Ovary (tissue), 9 donors: ENCODE data around the gene FBXL15. TPM values are rescaled to one million over a fixed set of nuclear protein-coding genes. Genes with fewer than 3 reads are reported as not detected.
A peak's percentile ranks its signal among the peaks of the same experiment; 100 is the strongest.

Experiments used
- DNase-seq, 5 donors: peaks; one replicate each; pipeline ENCODE4 v3.0.0-alpha.2; 2019 to 2020
- H3K27ac ChIP-seq, 2 donors: fragments of 200-600 bp; one replicate each; pipeline versions ENCODE4 v1.5.1 to v1.8.0; 2019 to 2022
- H3K27me3 ChIP-seq: fragments of 200-600 bp; one replicate; pipeline ENCODE4 v1.8.0; 2022
- H3K36me3 ChIP-seq: fragments of 200-600 bp; sonication (generic); one replicate; pipeline ENCODE4 v1.5.1; 2019
- H3K4me1 ChIP-seq: one replicate; pipeline ENCODE4 v1.8.1; 2013; ENCODE audit warnings: mild to moderate bottlenecking, moderate library complexity; ENCODE audit not compliant: insufficient read depth
- H3K4me3 ChIP-seq: fragments of 200-600 bp; sonication (generic); one replicate; pipeline ENCODE4 v1.5.1; 2017
- H3K9me3 ChIP-seq, 2 donors: fragments of 200-600 bp in 1 of 2; sonication (generic) in 1 of 2; one replicate each; pipeline versions ENCODE4 v1.5.1 to v1.8.1; 2013 to 2019; ENCODE audit warnings: mild to moderate bottlenecking in 1 of 2, moderate library complexity in 1 of 2
- CTCF ChIP-seq, 3 donors: fragments of 450-650 bp in 2 of 3; fragments of 200-600 bp in 1 of 3; IDR thresholded peaks; one replicate each; pipeline versions ENCODE4 v1.5.1 to v1.8.0; 2016 to 2022; ENCODE audit warnings: antibody characterized with exemption in 3 of 3, mild to moderate bottlenecking in 1 of 3
- EP300 ChIP-seq: sonication (generic); formaldehyde crosslinking; IDR thresholded peaks from one replicate; pipeline ENCODE4 v1.6.1; 2017; ENCODE audit warnings: antibody characterized with exemption
- POLR2A ChIP-seq: fragments of 450-650 bp; IDR thresholded peaks from one replicate; pipeline ENCODE4 v1.6.1; 2017; ENCODE audit warnings: antibody characterized with exemption, mild to moderate bottlenecking, moderate library complexity
- WGBS, 3 donors: extraction: QIAGEN DNeasy Blood & Tissue Kit in 1 of 3; methylation state at CpG; one replicate each; pipeline versions ENCODE4 v1.1.5 to v1.1.7; 2013 to 2017; 5-methylcytosine and 5-hydroxymethylcytosine counted together
- intact Hi-C, 4 donors: fragments of 100-400 bp; cut with DNase I; formaldehyde crosslinking; loops; one replicate each; pipeline versions ENCODE4 v1.11.0 to v1.15.1; 2022 to 2023
- polyA plus RNA-seq, 2 donors: library from polyadenylated mRNA; stranded (reverse); fragments of 200-250 nt in 1 of 2; fragments of 350-450 nt in 1 of 2; fragmentation: Illumina TruSeq in 1 of 2; extraction: RNeasy Lipid Tissue Mini Kit (QIAGEN cat#74804) in 1 of 2; gene quantifications; one replicate each; pipeline ENCODE4 v1.2.3, GENCODE V29; 2013 to 2014
- total RNA-seq, 7 donors: library from RNA; depleted of rRNA in 2 of 7; stranded (reverse); fragments of >200 nt in 2 of 7; fragmentation: NEBNext Ultra II Directional in 3 of 7; extraction: Animal tissue kit (Norgen Biotek cat#: 25700) in 3 of 7; gene quantifications; one replicate each; pipeline versions ENCODE4 v1.1.0 to v1.2.4, GENCODE V29; 2016 to 2023
- donor health status: DM: no; HTN: no; CAD: no; lungs with moderate emphysema.
- donor health status: DM: no; HTN: no; CAD: no.
- donor health status: Bipolar disorder and iron deficiency.
- donor health status: DM: yes; HTN: yes; CAD: no.
- donor health status: DM: no; HTN: no; CAD: no.
- donor health status: DM: yes; HTN: yes; CAD: no.

The FBXL15 gene
- total and polyA plus RNA-seq, 9 donors: 0.25 to 31.1 (median 19.2) TPM

GRCh38 chr10:102455893-102456471, 35.3 kb downstream of the FBXL15 start:
- H3K4me3 ChIP-seq: no peak overlapping the region
- H3K36me3 ChIP-seq: no peaks in the 10 kb centered on the region
- H3K4me1 ChIP-seq: peaks cover 7% of the 10 kb centered on the region
- DNase-seq: no peak
- no peak overlapping the region for H3K27ac ChIP-seq
- no peaks in the 10 kb centered on the region for H3K9me3 ChIP-seq
- intact Hi-C loops: no loop called here
- TF ChIP-seq CTCF (IDR thresholded peaks at IDR 0.05): no peak
- TF ChIP-seq EP300: no peak
- no peak for TF ChIP-seq POLR2A
- 81 to 90% (median 85%) methylated on average over 7 of the region's 7 CpGs for WGBS, 3 donors
- no peaks in the 10 kb centered on the region for H3K27me3 ChIP-seq

- DNase-seq: no peak
- Histone ChIP-seq H3K9me3 (no peaks in the 10 kb centered on the region), H3K4me1 (peaks cover 4% of the 10 kb centered on the region), H3K27me3 (no peaks in the 10 kb centered on the region), H3K27ac (no peak overlapping the region), H3K4me3 (no peak overlapping the region), H3K36me3 (no peaks in the 10 kb centered on the region)
- intact Hi-C loops: no loop called here
- 63 to 74% (median 67%) methylated on average over 9 of the region's 9 CpGs for WGBS, 3 donors
- TF ChIP-seq CTCF (IDR thresholded peaks at IDR 0.05): no peak
- no peak for TF ChIP-seq EP300
- TF ChIP-seq POLR2A: no peak
These were observed 37.0 kb downstream of the FBXL15 start for GRCh38 chr10:102457591-102458150.

- peaks cover 4% of the 10 kb centered on the region for H3K4me1 ChIP-seq
- no peak overlapping the region for H3K27ac ChIP-seq
- 64 to 80% (median 76%) methylated on average over 4 of the region's 4 CpGs for WGBS, 3 donors
These were observed 38.0 kb downstream of the FBXL15 start for GRCh38 chr10:102458656-102459055.

GRCh38 chr10:102460836-102461186, 40.2 kb downstream of the FBXL15 start:
- intact Hi-C loops: no loop called here
- peak overlapping the region; percentile 51 for H3K4me3 ChIP-seq
- WGBS, 3 donors: 15 to 30% (median 19%) methylated on average over 8 of the region's 8 CpGs
- H3K9me3 ChIP-seq: no peaks in the 10 kb centered on the region
- no peaks in the 10 kb centered on the region for H3K27me3 ChIP-seq
- H3K4me1 ChIP-seq: peaks cover 4% of the 10 kb centered on the region
- no peak for DNase-seq
- TF ChIP-seq EP300: no peak
- TF ChIP-seq CTCF (IDR thresholded peaks at IDR 0.05): no peak
- no peak for TF ChIP-seq POLR2A
- H3K36me3 ChIP-seq: no peaks in the 10 kb centered on the region
- H3K27ac ChIP-seq: no peak overlapping the region

More at GRCh38 chr10:102458656-102459055, 38.0 kb downstream of the FBXL15 start:
- no peak for TF ChIP-seq POLR2A
- TF ChIP-seq EP300: no peak
- TF ChIP-seq CTCF (IDR thresholded peaks at IDR 0.05): no peak
- H3K27me3 ChIP-seq: no peaks in the 10 kb centered on the region
- intact Hi-C loops: no loop called here
- no peak overlapping the region for H3K4me3 ChIP-seq
- no peak for DNase-seq
- H3K36me3 ChIP-seq: no peaks in the 10 kb centered on the region
- no peaks in the 10 kb centered on the region for H3K9me3 ChIP-seq
